HEK293T (cell line): Measurements from ENCODE around the gene SNX8.

Experiments used
- BHLHE40 ChIP-seq: fragments of 450-650 bp; IDR thresholded peaks from 2 replicates; pipeline ENCODE4 v1.6.1; 2016; ENCODE audit warnings: mild to moderate bottlenecking, moderate library complexity, borderline replicate concordance
- FOXA1 ChIP-seq: fragments of 450-650 bp; IDR thresholded peaks from 2 replicates; pipeline ENCODE4 v1.6.1; 2016; ENCODE audit warnings: mild to moderate bottlenecking
- FOXK2 ChIP-seq: fragments of 450-650 bp; IDR thresholded peaks from 2 replicates; pipeline ENCODE4 v1.6.1; 2016; ENCODE audit warnings: mild to moderate bottlenecking
- HDGF ChIP-seq: fragments of 450-650 bp; IDR thresholded peaks from 2 replicates; pipeline ENCODE4 v1.6.1; 2017; ENCODE audit warnings: antibody characterized with exemption, borderline replicate concordance
- SP1 ChIP-seq: fragments of 450-650 bp; IDR thresholded peaks from 2 replicates; pipeline ENCODE4 v1.6.1; 2017
- SUZ12 ChIP-seq: fragments of 450-650 bp; IDR thresholded peaks from 2 replicates; pipeline ENCODE4 v1.6.1; 2016; ENCODE audit warnings: mild to moderate bottlenecking
- TARDBP ChIP-seq: fragments of 450-650 bp; IDR thresholded peaks from 2 replicates; pipeline ENCODE4 v1.6.1; 2016
- ZNF384 ChIP-seq: fragments of 450-650 bp; IDR thresholded peaks from 2 replicates; pipeline ENCODE4 v1.6.1; 2016
- TF ChIP-seq, protein P1 (sequence below): fragments of 450-650 bp; IDR thresholded peaks from 2 replicates; pipeline ENCODE4 v1.6.1; 2016

DNA sequence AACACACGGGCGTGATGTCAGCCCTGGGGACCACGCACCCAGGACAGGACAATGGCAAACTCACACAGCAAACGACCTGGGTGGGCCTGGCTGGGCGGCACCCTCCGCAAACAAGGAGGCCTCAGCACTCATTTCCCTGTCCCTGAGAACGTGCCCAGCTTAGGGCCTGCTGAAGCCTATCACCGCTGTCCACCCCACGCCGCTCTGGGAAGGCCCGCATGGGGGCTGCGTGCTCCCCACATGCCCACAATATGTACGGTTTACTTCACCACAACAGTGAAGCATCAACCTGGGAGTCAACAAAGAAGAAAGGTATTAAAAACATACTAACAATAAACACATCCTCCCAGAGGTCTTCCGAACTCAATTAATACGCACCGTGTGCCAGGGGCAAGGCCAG, 93.7 kb downstream of the SNX8 start:
- TF ChIP-seq FOXK2 (no peak), HDGF (no peak), SUZ12 (no peak), TARDBP (no peak), FOXA1 (no peak), ZNF384 (no peak), SP1 (no peak), BHLHE40 (no peak)
- TF ChIP-seq, protein P1, sequence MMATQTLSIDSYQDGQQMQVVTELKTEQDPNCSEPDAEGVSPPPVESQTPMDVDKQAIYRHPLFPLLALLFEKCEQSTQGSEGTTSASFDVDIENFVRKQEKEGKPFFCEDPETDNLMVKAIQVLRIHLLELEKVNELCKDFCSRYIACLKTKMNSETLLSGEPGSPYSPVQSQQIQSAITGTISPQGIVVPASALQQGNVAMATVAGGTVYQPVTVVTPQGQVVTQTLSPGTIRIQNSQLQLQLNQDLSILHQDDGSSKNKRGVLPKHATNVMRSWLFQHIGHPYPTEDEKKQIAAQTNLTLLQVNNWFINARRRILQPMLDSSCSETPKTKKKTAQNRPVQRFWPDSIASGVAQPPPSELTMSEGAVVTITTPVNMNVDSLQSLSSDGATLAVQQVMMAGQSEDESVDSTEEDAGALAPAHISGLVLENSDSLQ: no peak
